Measurements from ENCODE around the gene GPX2. TPM values are rescaled to one million over a fixed set of nuclear protein-coding genes. Genes with fewer than 3 reads are reported as not detected.

GPX2 gene
- total and polyA plus RNA-seq, 2 donors (not counting 3 experiments of a cell fraction or from before 2014, with no cell fraction given) = not detected

- CTCF ChIA-PET = no interaction called here
- H3K36me3 ChIP-seq (ENCODE audit: control insufficient read depth in 2 of 2, extremely low read depth in 1 of 2, insufficient read depth in 2 of 2, low read length in 2 of 2) = peaks cover 3 to 8% of the 10 kb centered on the region in 2 experiments
- TF ChIP-seq, protein P1, sequence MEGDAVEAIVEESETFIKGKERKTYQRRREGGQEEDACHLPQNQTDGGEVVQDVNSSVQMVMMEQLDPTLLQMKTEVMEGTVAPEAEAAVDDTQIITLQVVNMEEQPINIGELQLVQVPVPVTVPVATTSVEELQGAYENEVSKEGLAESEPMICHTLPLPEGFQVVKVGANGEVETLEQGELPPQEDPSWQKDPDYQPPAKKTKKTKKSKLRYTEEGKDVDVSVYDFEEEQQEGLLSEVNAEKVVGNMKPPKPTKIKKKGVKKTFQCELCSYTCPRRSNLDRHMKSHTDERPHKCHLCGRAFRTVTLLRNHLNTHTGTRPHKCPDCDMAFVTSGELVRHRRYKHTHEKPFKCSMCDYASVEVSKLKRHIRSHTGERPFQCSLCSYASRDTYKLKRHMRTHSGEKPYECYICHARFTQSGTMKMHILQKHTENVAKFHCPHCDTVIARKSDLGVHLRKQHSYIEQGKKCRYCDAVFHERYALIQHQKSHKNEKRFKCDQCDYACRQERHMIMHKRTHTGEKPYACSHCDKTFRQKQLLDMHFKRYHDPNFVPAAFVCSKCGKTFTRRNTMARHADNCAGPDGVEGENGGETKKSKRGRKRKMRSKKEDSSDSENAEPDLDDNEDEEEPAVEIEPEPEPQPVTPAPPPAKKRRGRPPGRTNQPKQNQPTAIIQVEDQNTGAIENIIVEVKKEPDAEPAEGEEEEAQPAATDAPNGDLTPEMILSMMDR (IDR thresholded peaks at IDR 0.05; ENCODE audit: extremely low read depth in 1 of 2, insufficient read depth in 1 of 2, low read depth in 1 of 2, low read length in 2 of 2) = no peak
- TF ChIP-seq POLR2A (IDR thresholded peaks at IDR 0.05; ENCODE audit: low read depth, low read length) (no peak), FOS (IDR thresholded peaks at IDR 0.05; ENCODE audit: borderline replicate concordance, insufficient read depth, low read length) (no peak), EZH2 (IDR thresholded peaks at IDR 0.05; ENCODE audit: borderline replicate concordance, low read depth, low read length, severe bottlenecking) (no peak), POLR2AphosphoS5 (IDR thresholded peaks at IDR 0.05; ENCODE audit: insufficient read depth, low read depth, low read length) (no peak), MYC (IDR thresholded peaks at IDR 0.05; ENCODE audit: low read depth, low read length) (no peak), JUN (IDR thresholded peaks at IDR 0.05; ENCODE audit: borderline replicate concordance, insufficient read depth, insufficient read length, low read depth) (no peak), MAX (IDR thresholded peaks at IDR 0.05; ENCODE audit: insufficient read depth, insufficient read length) (no peak), GATA2 (IDR thresholded peaks at IDR 0.05; ENCODE audit: insufficient read depth, insufficient read length, low read depth, low read length) (no peak)
- no peak overlapping the region for H2AFZ ChIP-seq (ENCODE audit: low read depth, low read length)
- H3K79me2 ChIP-seq (ENCODE audit: control insufficient read depth, insufficient read depth, low read length) = no peaks in the 10 kb centered on the region
- H3K27me3 ChIP-seq (ENCODE audit: control insufficient read depth in 2 of 2, insufficient read depth in 2 of 2, low read length in 2 of 2) = no peaks in the 10 kb centered on the region
- no peak overlapping the region for H3K27ac ChIP-seq (ENCODE audit: insufficient read depth, low read depth, low read length)
- dilution Hi-C loops (cut with MboI; ENCODE audit: extremely low pct_ligation_motif_present, low sequenced_read_pairs) = no loop called here
- H3K4me3 ChIP-seq (replicated peaks in 1 of 3; ENCODE audit: insufficient read depth in 1 of 3, low read depth in 1 of 3, low read length in 3 of 3) = no peak overlapping the region
- no TSS peak for BruUV-seq (replicated peaks)
- H3K4me2 ChIP-seq (ENCODE audit: insufficient read depth, low read length) = no peak overlapping the region
- POLR2A ChIA-PET = no interaction called here
- no peaks in the 10 kb centered on the region for H3K4me1 ChIP-seq (ENCODE audit: control insufficient read depth, extremely low read depth, insufficient read depth, low read length)
- intact Hi-C loops (cut with micrococcal nuclease) = no loop called here
- H3K9me1 ChIP-seq (replicated peaks; ENCODE audit: control insufficient read depth, extremely low read depth, insufficient read depth, low read length) = no peaks in the 10 kb centered on the region
- H3K9me3 ChIP-seq (replicated peaks; ENCODE audit: control insufficient read depth, insufficient read depth, low read length) = no peaks in the 10 kb centered on the region
- no peak for FAIRE-seq
- DNase-seq (ENCODE audit: low read depth, low spot score) = no peak
- no peak overlapping the region for H3K9ac ChIP-seq (replicated peaks; ENCODE audit: extremely low read depth, insufficient read depth, low read length)
- no peaks in the 10 kb centered on the region for H4K20me1 ChIP-seq (replicated peaks; ENCODE audit: control insufficient read depth, extremely low read depth, insufficient read depth, low read length)
These were observed 13.6 kb downstream of the GPX2 start for GRCh38 chr14:64929014-64929359.
